SH-SY5Y (cell line): Measurements from ENCODE around the gene NPTXR.

ENCODE experiments used
- GATA2 ChIP-seq: IDR thresholded peaks from 2 replicates; pipeline ENCODE4 v1.6.1; 2011; ENCODE audit warnings: mild to moderate bottlenecking, low read depth, low read length
- GATA3 ChIP-seq: IDR thresholded peaks from 2 replicates; pipeline ENCODE4 v1.6.1; 2011; ENCODE audit warnings: low read depth, mild to moderate bottlenecking, low read length, moderate library complexity

DNA sequence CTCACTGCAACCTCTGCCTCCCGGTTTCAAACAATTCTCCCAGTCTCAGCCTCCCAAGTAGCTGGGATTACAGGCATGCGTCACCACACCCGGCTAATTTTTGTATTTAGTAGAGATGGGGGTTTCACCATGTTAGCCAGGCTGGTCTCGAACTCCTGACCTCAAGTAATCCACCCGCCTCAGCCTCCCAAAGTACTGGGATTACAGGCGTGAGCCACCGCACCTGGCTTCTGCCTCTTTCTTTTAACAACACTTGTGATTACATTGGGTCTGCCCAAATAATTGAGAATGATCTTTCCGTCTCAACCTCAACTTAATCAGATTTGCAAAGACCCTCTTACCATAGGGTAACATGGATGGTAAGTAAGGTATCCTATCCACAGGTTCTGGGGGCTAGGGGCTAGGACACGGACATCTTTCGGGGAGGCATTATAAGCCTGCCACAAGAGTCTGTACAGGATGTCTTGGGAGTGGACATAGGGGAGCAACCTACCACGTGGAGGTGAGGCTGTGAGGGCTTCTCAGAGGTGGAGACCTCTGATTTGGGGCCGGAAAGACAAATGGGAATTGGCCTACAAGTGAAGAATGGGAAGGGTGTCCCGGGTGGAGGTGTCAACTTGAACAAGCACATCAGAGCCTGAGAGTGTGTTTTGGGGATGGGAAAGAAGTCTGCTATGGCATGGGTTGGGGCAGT lies 30.8 kb upstream of the NPTXR start:
- TF ChIP-seq GATA2 (no peak), GATA3 (no peak)
